PC-9 (cell line): ENCODE measurements around the gene ARHGEF26. TPM values are rescaled to one million over a fixed set of nuclear protein-coding genes. Genes with fewer than 3 reads are reported as not detected.

ENCODE experiments used
- BruUV-seq: library from RNA; stranded (reverse); fragments of 400-500 nt; replicated peaks from 2 replicates; lab custom pipeline; 2021; lab: Mats Ljungman, UMichigan
- CTCF ChIA-PET: fragments of 300-600 bp; sonication (Branson Sonifier 250); formaldehyde crosslinking; loops from one replicate; lab custom pipeline; 2022; ENCODE audit warnings: antibody characterized with exemption; lab: Charles Lee
- POLR2A ChIA-PET: fragments of 300-600 bp; sonication (Branson Sonifier 250); formaldehyde crosslinking; loops from one replicate; lab custom pipeline; 2022; ENCODE audit warnings: antibody characterized with exemption; ENCODE audit not compliant: unreplicated experiment; lab: Charles Lee
- DNase-seq, 2 experiments: peaks; one replicate each; pipeline versions ENCODE4 v3.0.0 to v3.0.0-alpha.2; 2015 to 2022; ENCODE audit warnings: mixed read lengths in 1 of 2
- H2AFZ ChIP-seq: fragments of 200-600 bp; sonication (generic); 2 replicates; pipeline ENCODE4 v1.8.1; 2017; ENCODE audit warnings: antibody characterized with exemption
- H3F3A ChIP-seq: fragments of 200-600 bp; sonication (generic); 2 replicates; pipeline ENCODE4 v1.8.1; 2017; ENCODE audit warnings: antibody characterized with exemption, mild to moderate bottlenecking, low read depth; ENCODE audit not compliant: insufficient read depth
- H3K27ac ChIP-seq: fragments of 200-600 bp; sonication (generic); 2 replicates; pipeline ENCODE4 v1.6.1; 2016; ENCODE audit warnings: mixed run types
- H3K27me3 ChIP-seq: fragments of 200-600 bp; sonication (generic); 2 replicates; pipeline ENCODE4 v1.6.1; 2016; ENCODE audit warnings: low read depth, mixed run types; ENCODE audit not compliant: insufficient read depth
- H3K36me3 ChIP-seq: fragments of 200-600 bp; sonication (generic); 2 replicates; pipeline ENCODE4 v1.6.1; 2016; ENCODE audit warnings: low read depth, mixed run types
- H3K4me1 ChIP-seq: fragments of 200-600 bp; sonication (generic); replicated peaks from 2 replicates; pipeline ENCODE4 v1.6.1; 2016; ENCODE audit warnings: mixed run types; ENCODE audit not compliant: insufficient read depth
- H3K4me2 ChIP-seq: fragments of 200-600 bp; sonication (generic); 2 replicates; pipeline ENCODE4 v1.6.1; 2017; ENCODE audit warnings: mixed run types
- H3K4me3 ChIP-seq: fragments of 200-600 bp; sonication (generic); 2 replicates; pipeline ENCODE4 v1.6.1; 2016; ENCODE audit warnings: mixed run types
- H3K79me2 ChIP-seq: fragments of 200-600 bp; sonication (generic); 2 replicates; pipeline ENCODE4 v1.6.1; 2017; ENCODE audit warnings: low read depth, mixed run types
- H3K9me2 ChIP-seq: fragments of 200-600 bp; sonication (generic); 2 replicates; pipeline ENCODE4 v1.8.1; 2017; ENCODE audit warnings: mild to moderate bottlenecking; ENCODE audit not compliant: insufficient read depth
- H3K9me3 ChIP-seq: fragments of 200-600 bp; sonication (generic); 2 replicates; pipeline ENCODE4 v1.8.1; 2016; ENCODE audit warnings: low read depth; ENCODE audit not compliant: insufficient read depth
- H4K20me1 ChIP-seq: fragments of 200-600 bp; sonication (generic); 2 replicates; pipeline ENCODE4 v1.8.1; 2017; ENCODE audit not compliant: insufficient read depth
- CTCF ChIP-seq: fragments of 200-600 bp; sonication (generic); conservative IDR thresholded peaks from 2 replicates; pipeline ENCODE4 v1.6.1; 2017; ENCODE audit warnings: mixed run types, antibody characterized with exemption, mild to moderate bottlenecking, moderate library complexity
- EZH2 ChIP-seq: fragments of 200-600 bp; sonication (generic); IDR thresholded peaks from 2 replicates; pipeline ENCODE4 v1.8.0; 2017; ENCODE audit warnings: antibody characterized with exemption, low read depth
- intact Hi-C: fragments of 100-400 bp; cut with micrococcal nuclease; formaldehyde crosslinking; loops from one replicate; pipeline ENCODE4 v1.10.0; 2022; ENCODE audit not compliant: unreplicated experiment
- total RNA-seq: library from RNA; stranded (reverse); gene quantifications from 2 replicates; pipeline ENCODE4 v1.2.3, GENCODE V29; 2021

Gene ARHGEF26
- total RNA-seq, 1 experiment from 2014 or later, result 7.9 TPM

GRCh38 chr3:154161806-154162205, 40.6 kb downstream of the ARHGEF26 start:
- POLR2A ChIA-PET, result no interaction called here
- Histone ChIP-seq H3F3A (no peaks in the 10 kb centered on the region), H3K9me2 (no peaks in the 10 kb centered on the region; the same call in 1 of the 2 replicates), H2AFZ (no peak overlapping the region), H3K4me1 (no peaks in the 10 kb centered on the region), H3K36me3 (no peaks in the 10 kb centered on the region), H3K79me2 (no peaks in the 10 kb centered on the region), H3K27ac (no peak overlapping the region), H3K9me3 (no peaks in the 10 kb centered on the region), H3K4me3 (no peak overlapping the region), H3K4me2 (no peak overlapping the region), H3K27me3 (no peaks in the 10 kb centered on the region), H4K20me1 (no peaks in the 10 kb centered on the region)
- CTCF ChIA-PET, result no interaction called here
- no peak for DNase-seq
- BruUV-seq, result no TSS peak
- intact Hi-C loops, result no loop called here
- no peak for TF ChIP-seq EZH2
- no peak for TF ChIP-seq CTCF

- intact Hi-C loops, result no loop called here
- Histone ChIP-seq H2AFZ (no peak overlapping the region), H3F3A (no peaks in the 10 kb centered on the region), H3K9me2 (no peaks in the 10 kb centered on the region), H3K27me3 (no peaks in the 10 kb centered on the region), H4K20me1 (no peaks in the 10 kb centered on the region), H3K36me3 (no peaks in the 10 kb centered on the region), H3K27ac (no peak overlapping the region), H3K4me2 (no peak overlapping the region), H3K4me3 (no peak overlapping the region), H3K9me3 (no peaks in the 10 kb centered on the region), H3K4me1 (no peaks in the 10 kb centered on the region), H3K79me2 (no peaks in the 10 kb centered on the region)
- DNase-seq, result no peak
- no TSS peak for BruUV-seq
- CTCF ChIA-PET, result no interaction called here
- TF ChIP-seq CTCF (no peak), EZH2 (no peak)
- POLR2A ChIA-PET, result interaction anchor here (0.6 kb wide), 1 partner anchor 97 kb away, joined by 5 read pairs; no protein-coding TSS in a partner anchor
Measured at GRCh38 chr3:154164387-154164786, 43.2 kb downstream of the ARHGEF26 start.

GRCh38 chr3:154168998-154169795, 48.0 kb downstream of the ARHGEF26 start:
- intact Hi-C loops, result no loop called here
- H3K79me2 ChIP-seq, result no peaks in the 10 kb centered on the region
- H4K20me1 ChIP-seq, result no peaks in the 10 kb centered on the region
- H3K4me1 ChIP-seq, result no peaks in the 10 kb centered on the region
- no peak overlapping the region for H3K4me3 ChIP-seq
- H3K27me3 ChIP-seq, result no peaks in the 10 kb centered on the region
- no TSS peak for BruUV-seq
- H2AFZ ChIP-seq, result no peak overlapping the region
- CTCF ChIA-PET, result no interaction called here
- no peak overlapping the region for H3K4me2 ChIP-seq
- H3F3A ChIP-seq, result no peaks in the 10 kb centered on the region
- TF ChIP-seq EZH2, result no peak
- no peak for TF ChIP-seq CTCF
- no peak for DNase-seq
- H3K27ac ChIP-seq, result no peak overlapping the region
- H3K36me3 ChIP-seq, result no peaks in the 10 kb centered on the region
- H3K9me3 ChIP-seq, result no peaks in the 10 kb centered on the region
- POLR2A ChIA-PET, result no interaction called here
- H3K9me2 ChIP-seq, result no peaks in the 10 kb centered on the region
